GM10847 (cell line): Measurements from ENCODE around the gene SAPCD2.

Experiments
- POLR2A ChIP-seq: IDR thresholded peaks from 2 replicates; pipeline ENCODE4 v1.6.1; 2011; ENCODE audit not compliant: insufficient read length; ENCODE audit errors: extremely low read depth

Gene SAPCD2

DNA sequence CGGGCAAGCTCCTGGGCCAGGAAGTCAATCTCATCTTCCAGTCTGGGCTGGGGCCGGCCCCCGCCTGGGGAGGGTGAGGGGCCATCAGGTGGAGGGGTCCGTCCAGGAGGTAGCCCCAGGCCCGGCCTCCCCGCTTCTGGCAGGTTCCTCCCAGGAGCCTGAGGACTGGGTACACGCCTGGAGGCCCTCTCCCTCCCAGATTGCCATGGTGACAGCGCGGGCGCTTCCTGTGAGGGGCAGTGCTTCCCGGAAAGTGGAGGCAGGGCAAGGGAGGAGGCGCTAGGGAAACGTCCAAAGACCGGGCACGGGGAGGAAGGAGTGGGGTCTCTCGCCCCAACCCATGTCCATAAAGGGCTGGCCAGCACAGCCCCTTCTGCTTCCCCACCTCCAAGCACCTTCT lies 29.2 kb downstream of the SAPCD2 start:
- no peak for TF ChIP-seq POLR2A

DNA sequence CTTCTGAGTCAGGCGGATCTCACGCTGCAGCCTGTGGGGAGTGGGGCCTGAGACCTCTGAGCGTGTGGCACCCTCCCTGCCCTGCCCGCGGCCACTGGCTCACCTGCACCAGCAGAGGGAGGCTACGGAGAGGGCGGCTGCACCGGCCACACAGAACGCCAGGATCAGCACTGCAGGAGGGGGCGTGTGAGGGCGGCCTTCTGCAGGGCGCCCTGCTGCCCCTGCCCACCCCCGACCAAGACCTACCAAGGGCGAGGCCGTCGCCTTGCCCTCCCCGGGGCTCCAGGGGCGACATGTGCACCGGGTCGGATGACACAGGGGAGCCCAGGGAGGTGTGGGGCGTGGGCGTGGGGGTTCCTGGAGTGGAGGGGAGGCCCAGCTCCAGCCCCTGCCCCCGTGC lies 29.8 kb downstream of the SAPCD2 start:
- TF ChIP-seq POLR2A: no peak

DNA sequence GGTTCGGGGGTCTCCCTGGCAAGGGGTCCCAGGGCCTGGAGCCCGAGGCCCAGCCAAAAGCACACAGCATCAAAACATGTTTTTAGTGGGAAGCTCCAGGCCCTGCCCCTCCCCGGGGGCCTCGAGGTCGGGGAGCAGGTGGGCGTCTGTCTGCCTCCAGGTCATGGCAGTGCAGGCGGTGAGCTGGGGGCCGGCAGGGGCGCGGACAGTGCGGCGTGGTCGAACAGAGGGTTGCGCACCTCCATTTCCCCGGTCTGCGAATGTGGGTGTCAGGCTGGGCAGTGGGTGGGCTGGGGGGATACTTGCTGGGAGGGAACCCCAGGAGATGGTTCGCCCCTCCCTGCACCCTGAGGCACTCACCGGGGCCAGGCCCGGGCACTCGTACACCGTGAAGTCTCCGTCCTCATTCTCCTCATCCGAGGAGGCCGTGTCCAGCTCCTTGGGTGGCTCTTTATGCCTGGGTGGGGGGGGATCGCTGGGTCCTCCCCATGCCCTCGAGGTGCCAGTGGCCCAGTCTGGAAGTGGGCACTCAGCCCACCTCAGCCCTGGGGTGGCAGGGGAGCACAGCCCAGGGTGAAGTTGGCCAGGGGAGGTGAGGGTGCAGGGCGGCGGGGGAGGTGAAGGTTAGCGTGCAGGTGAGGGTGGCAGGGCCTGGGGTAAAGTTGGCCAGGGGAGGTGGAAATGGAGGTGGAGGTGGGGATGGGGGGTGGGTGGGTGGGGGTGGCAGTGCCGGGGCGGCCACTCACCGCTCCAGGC lies 30.6 kb downstream of the SAPCD2 start:
- no peak for TF ChIP-seq POLR2A

DNA sequence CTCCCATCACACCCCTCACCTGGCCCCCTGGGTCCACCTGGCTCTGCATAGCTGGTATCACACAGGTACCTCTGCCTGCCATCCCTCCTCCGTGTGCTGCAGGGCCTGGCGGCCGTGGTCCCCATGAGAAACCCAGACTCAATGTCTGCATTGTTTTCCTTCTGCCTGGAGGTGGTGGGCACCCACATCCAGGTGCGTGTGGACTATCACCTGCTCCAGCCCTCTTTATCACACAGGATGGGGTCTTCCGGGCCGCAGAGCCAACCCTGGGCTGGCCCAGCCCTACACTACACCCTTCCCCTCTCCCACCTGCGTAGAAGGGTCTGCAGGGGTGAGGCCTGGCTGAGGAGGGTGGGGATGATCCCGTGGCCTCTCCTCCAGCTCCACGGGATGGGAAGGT lies 31.4 kb downstream of the SAPCD2 start:
- no peak for TF ChIP-seq POLR2A

DNA sequence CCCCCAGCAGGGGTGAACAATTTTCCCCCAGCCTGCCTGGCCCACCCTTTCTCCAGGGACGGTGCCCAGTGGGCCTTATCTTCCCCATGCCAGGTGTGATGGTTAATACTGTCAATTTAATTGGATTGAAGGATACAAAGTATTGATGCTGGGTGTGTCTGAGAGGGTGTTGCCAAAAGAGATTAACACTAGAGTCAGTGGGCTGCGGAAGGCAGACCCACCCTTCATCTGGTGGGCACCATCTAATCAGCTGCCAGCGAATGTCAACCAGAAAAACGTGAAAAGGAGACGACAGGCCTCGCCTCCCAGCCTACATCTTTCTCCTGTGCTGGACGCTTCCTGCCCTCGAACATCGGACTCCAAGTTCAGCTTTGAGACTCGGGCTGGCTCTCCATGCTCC lies 32.9 kb downstream of the SAPCD2 start:
- TF ChIP-seq POLR2A: no peak

DNA sequence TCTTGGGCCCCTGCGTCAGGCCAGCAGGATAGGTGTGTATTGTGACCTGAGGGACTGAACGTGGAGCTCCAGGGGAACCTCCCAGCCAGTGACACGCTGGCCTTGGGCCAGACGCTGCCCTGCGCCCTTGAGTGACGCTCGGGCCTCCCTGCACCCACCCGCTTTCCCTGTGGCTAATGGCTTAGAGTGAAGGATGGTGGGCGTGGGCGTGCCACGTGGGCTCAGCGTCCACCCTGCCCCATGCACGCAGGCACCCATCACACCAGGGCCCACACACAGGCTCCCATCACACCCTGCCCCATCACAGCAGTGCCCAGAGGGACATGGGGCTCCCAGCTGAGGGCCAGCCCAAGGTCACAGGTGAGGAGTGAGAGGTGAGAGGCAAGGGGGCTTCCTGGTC lies 33.3 kb downstream of the SAPCD2 start:
- TF ChIP-seq POLR2A: no peak

DNA sequence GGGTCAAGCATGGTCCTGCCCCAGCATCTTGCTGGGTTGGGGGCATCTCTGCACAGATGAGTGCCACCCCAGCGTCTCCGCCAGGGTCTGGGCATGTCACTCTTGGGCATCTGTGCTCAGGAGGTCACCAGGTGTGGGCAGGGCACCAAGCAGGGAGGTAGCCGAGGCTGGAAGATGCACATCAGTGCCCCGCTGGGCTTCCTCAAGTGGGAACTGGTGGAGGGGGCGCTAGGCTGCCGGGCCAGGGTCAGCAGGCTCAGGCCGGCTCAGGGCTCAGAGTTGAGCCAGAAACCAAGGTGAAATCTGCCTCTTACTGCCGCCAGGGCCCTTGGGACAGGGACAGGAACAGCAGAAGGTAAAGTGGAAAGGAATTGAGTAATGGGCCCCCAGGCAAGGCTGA lies 34.4 kb downstream of the SAPCD2 start:
- no peak for TF ChIP-seq POLR2A

DNA sequence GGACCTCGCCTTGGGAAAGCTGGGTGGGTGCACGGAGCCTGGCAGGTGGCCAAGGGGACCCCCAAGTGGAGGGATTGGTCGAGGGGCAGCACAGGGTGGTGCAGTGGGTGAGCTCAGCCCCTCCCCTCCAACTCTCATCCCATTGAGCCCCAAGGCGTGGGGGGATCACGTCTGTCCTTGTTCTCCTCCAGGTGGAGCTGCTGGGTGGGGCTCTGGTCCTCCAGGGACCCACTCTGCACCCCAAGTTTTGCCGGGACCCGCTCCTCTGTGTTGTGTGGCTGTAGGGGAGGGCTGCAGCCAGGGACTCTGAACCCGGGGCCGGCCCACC lies 34.9 kb downstream of the SAPCD2 start:
- TF ChIP-seq POLR2A: no peak

DNA sequence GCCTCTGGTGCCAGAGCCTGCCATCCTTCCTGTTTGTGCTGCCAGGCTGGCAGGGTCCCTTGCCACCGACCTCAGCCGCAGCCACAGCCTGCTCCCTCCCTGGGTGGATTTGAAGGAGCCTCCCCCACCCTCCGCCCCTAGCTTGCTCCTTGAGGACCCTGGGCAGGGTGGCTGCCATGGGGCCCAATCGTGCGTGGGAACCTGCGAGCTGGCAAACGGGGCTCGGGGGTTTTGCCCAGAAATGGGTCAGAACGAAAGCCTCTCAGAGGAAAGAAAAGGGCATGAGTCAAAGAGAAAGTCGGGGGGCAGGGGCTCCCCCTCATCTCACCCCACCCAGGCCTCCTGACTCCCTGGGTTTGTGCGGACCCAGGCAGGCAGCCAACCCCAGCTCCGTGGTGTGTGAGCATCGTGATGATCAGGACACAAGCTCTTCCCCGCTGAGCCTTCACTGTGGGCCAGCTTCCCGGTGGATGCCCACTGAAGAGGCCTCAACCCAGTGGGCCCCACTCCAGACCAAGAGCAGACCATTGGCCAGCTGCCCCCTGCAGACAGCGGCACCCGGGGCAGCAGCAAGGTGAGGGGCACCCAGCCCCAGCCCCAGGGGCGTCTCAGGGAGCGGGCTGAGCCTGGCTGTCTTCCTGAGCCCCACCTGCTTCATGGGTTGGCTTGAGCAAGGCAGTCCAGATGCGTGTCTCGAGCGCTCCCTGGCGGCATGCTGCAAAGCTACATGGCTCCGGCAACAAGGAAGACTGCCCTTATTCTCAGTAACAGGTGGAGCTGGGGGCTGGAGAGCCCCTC lies 35.4 kb downstream of the SAPCD2 start:
- TF ChIP-seq POLR2A: no peak

DNA sequence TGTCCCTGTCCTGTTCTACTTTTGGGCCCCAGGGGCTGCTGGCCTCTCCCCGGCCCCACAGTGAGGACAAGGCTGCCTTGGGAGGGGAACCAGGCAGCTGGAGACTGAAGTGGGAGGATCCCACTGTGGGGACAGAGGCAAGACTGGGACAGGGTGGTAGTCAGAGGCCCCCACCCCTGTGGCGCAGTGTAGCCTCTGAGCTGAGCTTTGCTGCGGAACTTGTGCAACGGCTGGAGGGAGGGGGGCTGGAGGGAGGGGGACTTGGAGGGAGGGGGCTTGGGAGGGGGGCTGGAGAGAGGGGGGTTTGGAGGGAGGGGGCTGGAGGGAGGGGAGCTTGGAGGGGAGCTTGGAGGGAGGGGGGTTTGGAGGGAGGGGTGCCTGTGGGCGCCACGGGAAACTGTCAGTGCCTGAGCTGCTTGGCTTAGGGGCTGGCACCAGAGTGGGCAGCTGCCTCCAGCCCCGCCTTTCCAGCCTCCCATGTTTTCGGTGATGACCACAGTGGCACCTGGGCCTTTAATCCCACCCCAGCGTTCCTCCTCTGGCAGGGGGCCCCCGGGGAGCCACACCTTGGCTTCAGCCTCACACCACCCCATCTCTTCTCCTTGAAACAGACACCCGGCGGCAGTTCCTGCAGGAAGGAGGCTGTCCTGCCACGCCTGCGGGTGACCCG lies 36.2 kb downstream of the SAPCD2 start:
- no peak for TF ChIP-seq POLR2A

DNA sequence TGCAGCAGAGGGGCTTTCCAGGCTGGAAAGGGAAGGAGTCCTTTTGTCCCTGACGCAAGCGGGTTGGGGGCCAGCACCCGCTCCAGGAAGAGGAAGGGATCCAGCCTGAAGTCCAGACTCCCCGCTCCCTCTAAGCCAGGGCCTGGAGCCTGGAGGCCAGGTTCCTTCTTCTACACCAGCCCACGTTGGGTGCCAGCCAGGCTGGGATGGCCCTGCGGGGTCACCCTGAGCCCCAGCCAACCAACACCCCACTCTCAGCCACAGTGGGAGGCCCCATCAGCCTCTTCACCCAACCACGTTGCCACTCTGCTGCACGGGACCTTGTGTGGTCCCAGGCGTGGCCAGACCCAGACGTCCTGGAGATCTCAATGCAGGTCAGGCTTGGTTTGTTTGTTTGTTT lies 37.5 kb downstream of the SAPCD2 start:
- TF ChIP-seq POLR2A: no peak

DNA sequence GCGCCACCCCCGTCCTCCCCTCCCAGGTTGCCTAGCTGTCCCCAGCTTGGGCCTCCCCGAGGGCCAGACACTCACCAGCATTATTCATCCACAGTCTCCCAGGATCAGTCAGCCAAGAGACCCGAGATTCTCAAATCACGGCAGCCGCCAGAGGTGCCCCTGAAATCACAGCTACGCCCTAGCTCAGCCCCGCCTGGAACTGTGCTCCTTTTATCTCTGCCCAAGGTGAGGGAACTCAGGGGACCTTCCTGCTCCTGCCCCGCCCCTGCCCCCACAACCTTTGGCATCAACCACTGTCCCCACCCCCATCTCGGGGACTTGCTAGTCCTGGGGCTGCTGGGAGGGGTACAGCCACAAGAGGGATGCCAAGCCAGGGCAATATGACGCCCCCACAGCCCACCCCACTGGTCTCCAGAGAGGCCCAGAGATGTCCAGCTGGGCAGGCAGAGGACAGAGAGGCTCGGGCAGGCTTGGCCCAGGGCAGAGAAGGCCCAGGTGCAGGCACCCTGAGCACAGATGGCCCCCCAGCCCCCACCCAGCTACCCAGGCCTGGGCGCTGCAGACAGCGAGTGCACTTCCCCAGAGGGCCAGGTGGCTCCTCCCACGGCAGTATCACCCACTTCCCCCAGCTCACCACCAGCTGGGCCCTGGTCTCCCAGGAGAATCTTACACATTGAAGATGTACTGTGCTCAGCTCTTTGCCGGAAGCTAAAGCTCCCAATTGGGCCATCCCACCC lies 38.3 kb downstream of the SAPCD2 start, which contains the start of gene FUT7:
Gene FUT7 (minus strand): TSS at position 185 of the 737 bp plus-strand sequence. CDS start 97 bp downstream, at position 88.
- no peak for TF ChIP-seq POLR2A

DNA sequence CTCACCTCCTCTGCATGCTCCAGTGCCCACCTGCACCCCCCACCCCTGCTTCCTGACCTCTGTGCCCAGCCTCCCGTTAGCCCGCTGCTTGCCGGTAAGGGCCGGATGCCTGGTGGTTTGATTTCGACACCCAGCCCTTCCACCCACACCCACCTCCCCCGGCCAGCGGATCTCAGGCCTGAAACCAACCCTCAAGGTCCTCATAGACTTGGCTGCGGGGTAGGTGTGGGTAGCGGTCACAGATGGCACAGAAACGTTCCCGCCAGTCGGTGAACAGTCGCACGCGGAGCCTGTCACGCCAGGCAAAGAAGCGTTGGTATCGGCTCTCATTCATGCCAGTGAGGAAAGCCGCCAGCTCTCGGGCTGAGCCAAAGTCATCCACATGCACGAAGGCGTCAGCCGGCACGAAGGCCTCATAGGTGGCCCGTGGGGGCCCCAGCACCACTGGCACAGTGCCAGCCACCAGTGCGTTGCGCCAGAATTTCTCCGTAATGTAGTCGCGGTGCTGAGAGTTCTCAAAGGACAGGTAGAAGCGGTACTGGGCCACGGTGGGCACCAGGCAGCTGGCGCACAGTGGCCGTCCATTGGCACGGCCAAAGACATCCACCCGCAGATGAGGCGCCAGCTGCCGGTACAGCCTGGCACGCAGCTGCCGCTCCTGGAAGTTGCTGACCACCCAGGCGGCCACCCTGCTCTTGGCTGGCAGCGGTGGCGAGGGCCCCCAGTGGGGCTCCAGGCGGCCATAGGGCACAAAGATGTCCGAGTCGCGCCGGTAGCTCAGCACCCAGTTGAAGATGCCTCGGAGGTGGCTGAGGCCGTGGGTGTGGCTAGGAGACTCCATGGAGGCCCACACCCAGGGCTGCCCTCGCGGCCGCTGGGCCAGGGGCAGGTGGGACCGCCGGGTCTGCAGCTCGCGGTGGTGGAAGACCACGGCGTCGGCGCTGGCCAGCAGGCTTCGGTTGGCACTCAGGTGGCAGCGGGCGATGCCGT lies 39.5 kb downstream of the SAPCD2 start:
- TF ChIP-seq POLR2A: no peak

DNA sequence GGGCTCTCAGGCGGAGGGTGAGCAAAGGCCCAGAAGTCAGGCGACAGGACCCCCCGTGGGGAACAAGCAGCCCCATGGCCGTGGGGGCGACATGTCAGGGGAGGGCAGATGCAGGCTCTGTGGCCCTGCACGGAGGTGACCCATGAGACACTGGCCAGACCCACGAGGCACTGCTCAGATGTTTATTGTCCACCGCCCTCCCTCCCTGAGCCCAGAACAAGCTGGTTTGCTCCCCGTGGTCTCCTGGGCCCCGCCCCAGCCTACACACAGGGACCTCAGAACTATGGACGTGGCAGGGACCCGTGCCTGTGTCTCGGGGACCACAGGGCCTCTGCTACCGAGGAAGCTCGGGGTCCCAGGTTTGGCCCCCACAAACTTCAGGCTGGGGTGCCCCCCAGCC lies 40.4 kb downstream of the SAPCD2 start:
- no peak for TF ChIP-seq POLR2A

DNA sequence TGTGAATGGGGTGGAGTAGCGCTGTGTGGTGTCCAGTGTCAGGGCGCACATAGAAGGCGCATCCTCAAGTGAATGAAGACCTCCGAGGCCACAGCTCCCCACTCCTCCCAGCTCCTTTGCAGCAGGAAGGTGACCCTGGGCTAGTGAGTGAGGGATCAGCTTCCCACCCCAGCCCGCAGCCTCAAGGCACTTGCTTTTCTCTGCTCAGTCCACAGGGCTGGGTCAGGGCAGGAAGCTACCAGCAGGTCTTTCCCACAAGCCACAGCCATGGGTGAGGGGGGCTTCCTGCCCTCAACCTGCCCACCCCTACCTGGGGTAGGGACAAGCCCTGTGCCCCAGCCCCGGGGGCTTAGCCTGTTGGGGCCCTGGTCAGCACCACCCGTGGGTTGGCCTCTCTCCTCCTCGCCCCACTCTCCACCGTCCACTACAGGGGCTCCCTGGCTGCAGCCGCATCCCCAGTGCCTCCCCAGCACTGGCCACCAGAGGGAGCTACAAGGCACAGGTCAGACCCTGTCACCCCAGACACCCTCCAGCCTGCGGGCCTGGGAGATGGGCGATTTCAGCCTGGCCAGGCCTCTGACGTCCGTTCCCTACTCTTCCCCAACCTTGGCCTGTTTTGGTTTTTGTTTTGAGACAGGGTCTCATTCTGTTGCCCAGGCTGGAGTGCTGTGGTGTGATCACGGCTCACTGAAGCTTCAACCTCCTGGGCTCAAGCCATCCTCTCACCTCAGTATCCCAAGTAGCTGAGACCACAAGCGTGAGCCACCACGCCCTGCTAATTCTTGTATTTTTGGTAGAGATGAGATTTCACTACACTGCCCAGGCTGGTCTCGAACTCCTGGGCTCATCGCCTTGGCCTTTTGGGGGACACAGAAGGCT lies 41.1 kb downstream of the SAPCD2 start:
- TF ChIP-seq POLR2A: no peak
